NCI-H1930 (cell line): Measurements from ENCODE around the gene CDC42EP4.

Source experiments
- DNase-seq, 2 experiments: peaks; one replicate each; lab custom pipeline; 2025; lab: John Stamatoyannopoulos, UW

The CDC42EP4 gene

DNA sequence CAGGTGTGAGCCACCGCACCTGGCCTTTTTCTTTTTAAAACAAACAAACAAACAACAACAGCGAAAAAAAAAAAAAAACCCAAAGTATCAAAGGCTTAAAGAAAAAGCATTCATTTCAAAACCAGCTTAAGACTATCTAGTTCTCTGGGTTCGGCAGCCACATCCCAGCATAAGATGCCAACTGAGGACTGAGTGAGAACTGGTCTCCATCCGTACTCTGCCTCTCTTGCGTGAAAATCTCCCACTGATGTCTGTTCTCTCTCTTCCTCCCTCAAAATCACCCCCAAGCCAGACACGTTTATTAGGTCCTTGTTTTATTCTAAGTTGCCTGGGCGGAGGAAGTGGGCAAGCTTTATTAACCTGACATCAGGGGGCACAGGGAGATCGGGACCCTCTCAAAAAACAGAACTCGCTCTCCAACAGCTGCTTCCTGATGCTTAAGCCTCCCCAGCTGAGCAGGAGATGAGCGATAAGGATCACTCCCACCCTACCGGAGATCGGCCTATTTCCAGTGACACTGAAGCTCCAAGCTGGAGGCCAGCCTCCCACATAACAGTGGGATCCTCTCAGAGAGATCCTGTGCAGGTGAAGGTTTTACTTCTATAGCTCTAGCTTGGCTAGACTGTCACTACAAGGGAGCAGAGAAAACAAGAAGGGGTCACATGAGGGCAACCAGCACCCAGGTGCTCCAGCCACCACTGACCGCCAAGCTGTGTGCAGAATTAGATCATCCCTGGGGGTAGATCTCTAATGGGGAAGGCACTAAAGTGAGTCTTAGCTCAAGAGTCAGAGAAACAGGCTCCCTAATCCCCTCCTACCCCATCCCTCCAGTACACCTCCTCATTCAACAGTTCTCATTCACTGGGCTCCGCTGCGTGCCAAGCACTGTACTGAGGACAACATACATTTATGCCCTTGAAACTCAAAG, 13.6 kb downstream of the CDC42EP4 start:
- DNase-seq, result no peak

DNA sequence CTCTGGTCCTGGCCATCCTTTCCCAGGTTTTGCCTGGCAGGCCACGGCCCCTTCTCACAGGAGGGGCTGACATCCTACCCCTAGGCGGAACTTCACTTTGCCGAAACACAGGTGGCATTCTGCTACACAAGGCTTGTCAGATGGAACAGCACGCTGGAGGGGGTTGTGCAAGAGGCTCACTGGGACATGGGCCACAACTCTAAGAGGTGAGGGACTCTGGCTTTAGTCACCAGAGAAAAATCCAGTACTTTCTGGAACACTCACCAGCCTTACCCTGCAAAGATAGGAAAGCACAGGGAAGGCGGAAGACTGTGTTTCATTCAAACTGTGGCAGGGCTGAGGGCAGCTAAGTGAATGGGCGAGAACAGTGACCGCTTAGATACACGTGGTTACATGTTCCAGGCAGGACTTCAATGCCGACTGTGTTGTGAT, 18.3 kb downstream of the CDC42EP4 start:
- DNase-seq, result no peak

DNA sequence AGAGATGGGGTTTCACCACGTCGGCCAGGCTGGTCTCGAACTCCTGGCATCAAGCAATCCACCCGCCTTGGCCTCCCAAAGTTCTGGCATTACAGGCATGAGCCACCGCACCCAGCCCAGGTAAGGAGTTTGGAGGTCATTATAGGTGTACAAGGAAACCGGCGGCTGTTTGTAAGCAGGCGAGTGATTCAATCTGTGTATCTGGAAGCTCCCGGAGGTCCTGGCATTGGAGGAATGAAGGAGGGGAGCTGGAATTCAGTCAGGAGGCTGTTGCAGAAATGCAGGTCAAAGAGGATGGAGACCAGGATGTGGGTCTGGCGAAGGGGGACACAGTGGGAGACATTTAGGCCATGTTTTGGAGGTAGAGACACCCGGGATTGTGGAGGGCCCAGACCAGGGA, 18.8 kb downstream of the CDC42EP4 start:
- no peak for DNase-seq

DNA sequence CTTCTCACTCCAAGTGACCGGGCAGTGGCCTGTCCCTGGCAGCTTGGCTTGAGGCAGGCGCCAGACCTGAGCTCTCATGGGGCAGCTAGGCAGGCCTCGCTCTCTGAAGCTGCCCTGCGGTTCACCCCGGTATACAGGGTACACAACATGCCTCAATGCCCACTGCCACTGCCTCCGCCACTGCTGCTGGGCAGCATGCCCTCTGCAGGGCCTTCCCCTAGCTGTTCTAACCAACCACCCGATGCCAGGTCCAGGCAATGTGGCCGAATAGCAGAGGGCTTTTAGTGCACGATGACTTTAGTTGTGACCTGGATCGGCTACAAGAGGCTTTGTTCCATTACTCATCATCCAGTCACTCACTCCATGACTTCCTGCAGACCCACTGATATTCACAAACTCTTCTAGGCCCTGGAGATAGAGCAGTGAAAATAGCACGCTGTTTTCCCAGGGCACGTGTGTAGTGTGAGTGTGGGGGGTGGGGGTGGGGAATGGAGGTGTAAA, 19.7 kb downstream of the CDC42EP4 start:
- no peak for DNase-seq

DNA sequence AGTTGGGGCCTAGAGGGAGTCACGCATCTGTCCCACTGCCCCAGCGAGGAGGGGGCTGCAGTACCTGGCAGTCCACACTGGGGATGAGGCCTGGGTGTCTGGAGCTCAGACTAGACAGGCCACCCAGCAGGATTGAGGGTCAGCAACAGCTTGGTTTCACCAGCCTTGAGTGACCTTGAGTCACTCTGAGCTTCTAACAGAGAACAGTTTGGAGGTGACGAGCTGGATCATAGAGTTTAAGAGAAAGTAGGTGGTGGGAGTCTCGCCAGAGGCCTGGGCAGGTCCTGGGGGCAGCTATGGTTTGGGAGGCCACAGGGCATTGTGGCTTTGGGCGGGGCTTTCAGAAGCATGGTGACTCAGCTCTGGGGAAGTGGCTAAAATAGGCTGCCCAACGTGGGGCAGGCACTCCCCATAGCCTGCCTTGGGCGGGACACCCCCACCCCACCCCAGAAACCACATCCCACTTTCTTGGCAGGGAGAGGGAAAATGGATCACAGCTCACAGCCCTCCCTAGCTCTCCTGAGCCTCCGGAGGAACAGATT, 20.5 kb downstream of the CDC42EP4 start:
- DNase-seq, result no peak

DNA sequence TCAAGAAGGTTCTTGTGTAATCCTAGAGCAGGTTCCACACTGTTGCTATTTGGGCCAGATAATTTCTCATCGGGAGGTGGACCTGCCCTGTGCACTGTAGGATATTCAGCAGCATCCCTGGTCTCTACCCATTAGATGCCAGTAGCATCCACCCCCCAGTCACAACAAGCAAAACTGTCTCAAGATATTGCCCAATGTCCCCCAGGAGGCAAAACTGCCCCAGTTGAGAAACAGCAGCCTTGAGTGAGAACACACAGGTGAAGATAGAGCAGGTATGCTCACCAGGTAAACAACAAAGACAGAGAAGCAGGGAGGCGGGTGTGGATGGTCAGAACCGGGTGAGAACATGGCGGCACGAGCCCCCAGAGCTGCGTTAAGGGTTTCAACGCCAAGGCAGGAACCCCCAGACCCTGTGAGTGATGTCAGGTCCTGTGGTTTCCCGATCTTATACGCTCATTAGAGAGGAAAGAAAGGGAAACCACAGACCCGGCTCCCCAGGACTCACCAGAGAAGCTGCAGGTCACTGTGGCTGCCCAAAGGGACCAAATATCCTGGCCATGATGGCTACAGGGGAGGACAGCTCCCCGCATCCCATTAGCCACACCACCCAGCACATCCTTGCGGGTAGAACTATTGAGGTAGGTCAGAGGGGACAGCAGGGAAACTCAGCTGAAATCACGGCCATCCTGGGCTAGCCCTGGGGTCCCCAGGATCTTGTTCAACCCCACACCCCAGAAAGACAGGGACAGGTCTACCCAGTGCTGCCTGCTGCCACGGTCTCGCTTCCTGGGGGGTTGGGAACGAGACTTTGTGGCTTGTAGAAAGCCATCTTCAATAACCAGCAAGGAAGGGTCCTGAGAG, 21.2 kb downstream of the CDC42EP4 start:
- DNase-seq, result no peak

DNA sequence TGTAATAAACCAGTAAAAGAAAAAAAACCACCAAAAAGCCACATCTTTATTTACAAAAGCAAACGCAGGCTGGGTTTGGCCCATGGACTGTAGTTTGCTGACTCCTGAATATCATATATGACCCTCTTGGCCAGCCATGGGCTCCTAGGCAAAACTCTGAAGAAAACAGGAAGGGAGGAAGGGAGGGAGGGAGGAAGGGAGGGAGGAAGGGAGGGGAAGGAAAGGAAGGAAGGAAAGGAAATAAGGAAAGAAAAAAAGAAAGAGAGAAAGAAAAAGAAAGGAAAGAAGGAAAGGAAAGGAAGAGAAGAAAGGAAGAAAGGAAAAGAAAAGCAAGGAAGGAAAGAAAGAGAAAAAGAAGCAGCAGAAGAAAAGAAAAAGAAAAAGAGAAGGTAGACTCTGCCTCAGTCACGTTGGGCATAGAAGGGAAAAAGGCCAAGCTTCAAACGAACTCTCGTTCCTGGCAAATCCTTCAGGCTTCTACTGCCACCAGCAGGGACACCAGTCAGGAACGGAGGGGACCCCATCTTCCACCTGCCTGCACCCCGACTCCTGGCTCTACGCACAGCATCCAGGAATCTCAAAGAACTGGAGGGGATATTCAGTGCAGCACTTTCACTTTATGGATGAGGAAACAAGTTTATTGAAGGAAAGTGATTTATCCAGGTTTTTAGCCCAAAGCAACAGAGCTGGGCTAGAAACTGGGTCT, 22.1 kb downstream of the CDC42EP4 start:
- DNase-seq, result no peak

DNA sequence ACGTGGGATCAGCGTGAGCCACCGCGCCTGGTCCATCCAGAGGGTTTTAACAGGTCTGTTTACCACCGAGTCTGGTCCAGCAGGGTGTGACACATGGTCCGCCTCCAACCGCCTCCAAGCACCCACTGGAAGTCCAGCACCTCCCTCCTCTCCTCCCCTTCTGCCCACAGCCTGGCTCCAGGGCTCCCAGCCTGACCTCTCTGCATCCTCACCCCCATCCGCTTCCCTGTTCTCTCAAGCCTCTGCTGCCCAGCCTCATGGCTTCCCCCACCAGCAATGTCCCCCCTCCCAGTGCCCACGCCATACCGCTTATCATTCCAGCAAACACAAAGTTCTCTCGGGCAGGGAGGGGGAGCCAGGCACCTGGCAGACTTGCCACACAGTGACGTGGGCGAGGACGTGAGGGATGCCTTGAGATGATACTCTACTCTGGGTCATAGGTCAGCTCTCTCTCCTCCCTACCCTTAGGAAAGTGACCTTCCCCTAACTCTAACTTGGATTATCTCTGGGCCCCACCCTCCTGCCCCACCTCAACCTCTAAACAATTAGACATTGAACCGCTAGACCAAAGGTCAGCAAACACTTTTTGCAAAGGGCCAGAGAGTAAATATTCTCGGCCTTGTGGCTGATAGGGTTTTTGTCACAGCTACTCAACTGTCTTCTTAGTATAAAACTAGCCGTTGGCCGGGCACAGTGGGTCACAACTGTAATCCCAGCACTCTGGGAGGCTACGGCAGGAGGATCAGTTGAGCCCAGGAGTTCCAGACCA, 23.1 kb downstream of the CDC42EP4 start:
- no peak for DNase-seq

DNA sequence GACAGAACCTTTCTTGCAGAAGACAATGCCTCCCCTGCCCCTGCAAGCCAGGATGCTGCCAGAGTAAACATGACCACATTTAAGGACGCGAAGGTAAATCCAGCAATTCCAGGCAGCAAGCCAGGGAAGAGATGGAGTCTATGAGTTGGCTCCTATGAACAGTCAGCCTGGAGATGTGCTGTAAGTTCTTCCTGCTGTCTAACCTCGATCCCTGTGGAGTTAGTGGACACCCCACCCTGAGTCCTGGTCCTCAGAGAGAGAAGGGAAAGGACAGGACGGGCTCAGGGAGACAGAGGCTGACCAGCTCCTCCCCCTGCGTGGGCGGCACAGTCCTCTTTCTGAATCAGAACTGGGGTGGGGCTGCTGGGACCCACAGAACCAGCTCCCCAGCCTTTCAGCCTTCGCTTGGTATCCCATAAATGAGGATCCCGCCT, 24.9 kb downstream of the CDC42EP4 start:
- no peak for DNase-seq

DNA sequence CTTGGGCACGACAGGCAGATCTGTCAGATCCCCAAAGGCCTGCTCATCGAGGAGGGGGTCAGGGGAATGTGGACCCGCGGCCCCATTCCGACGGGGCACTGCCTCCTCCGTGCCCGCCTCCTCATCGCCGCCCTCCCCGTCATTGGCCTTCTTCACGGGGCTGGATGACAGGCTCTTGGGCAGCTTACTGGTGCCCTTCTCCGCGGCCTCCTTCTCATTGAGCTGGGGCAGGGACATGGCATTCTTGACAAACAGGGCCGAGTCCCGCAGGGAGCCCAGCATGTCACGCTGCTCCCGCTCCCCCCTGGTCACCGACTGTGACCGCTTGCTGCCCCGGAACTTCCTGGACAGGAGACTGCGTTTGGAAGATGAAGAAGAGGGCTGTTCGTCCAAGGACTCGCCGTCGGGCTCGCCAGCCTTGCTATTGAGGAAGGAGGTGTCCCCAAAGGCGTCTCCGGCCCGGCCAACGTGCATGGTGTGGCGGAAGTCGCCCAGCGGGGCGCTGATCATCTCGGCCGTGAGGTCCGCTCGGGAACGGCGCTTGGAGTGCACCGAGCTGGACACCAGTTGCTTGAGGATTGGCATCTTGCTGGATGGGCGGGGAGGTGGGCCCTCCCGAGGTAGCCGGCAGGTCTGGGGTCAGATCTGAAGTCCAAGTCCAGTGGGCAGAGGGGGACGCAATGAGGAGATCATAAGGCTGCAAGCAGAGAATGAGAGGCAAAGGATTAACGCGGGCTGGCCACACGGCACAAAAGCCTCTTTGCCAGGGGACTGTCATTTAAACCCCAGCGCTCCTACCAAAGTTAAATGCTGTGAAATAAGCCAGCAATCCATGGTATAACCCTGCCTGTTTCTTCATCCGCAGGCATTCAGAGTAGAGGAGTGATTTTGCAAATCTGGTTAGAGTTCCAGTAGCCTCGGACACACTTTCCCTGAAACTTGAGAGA, 25.6 kb downstream of the CDC42EP4 start:
- DNase-seq, result no peak

DNA sequence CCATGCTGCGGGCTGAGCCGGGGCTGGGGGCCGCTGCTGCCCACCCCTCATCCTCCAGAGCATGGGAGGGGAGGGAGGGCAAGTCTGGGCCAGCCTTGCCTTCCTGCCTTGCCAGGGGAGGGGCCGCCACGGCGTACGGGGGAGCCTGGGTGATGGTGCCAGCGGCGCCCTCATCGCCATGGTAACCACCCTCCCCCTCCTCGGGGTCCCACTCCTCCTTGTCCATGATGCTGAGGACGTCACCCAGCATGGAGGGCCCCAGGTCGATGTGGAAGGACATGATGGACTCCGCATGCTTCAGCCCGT, 26.2 kb downstream of the CDC42EP4 start:
- no peak for DNase-seq

DNA sequence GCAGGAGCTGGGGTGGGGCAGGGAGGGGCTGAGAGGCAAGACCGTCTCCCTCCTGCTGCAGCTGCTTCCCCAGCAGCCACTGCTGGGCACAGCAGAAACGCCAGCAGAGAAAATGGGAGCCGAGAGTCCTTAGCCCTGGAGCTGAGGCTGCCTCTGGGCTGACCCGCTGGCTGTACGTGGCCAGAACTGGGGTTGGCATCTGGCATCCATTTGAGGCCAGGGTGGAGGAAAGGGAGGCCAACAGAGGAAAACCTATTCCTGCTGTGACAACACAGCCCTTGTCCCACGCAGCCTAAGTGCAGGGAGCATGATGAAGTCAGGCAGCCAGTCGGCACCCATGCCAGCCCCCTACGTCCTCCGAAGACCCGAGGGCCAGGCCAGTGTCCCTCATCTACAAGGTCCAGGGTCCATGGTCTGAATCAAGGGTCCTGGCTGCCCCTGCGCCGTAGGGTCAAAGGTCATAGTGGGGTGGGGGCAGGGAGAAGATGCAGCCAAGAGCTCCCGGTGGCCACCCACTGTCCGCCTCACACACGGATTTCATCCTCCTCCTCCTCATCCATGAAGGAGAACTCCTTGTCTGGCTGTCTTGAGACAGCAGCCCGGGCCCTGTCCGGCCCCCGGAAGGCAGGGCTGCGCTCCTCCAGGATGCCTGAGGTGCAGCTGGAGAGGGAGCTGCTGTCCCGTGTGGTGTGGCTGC, 26.7 kb downstream of the CDC42EP4 start:
- no peak for DNase-seq

DNA sequence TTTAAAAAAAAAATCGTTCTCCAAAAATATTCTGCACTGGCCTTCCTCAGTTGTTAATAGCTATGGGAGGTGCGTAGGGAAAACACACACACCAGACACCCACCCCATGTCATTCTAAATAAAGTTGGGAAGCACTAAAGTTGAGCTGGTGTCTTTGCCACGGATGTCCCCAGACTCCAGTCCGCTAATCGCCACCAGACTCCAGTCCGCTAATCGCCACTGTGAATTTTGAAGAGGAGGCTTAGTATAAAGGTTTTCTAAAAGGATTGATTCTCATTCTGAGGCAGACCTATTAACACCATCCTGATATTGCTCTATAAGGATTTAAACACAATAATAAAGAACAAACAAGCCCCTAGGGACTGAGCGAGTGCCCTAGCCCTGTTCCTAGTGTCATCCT, 27.4 kb downstream of the CDC42EP4 start:
- no peak for DNase-seq

DNA sequence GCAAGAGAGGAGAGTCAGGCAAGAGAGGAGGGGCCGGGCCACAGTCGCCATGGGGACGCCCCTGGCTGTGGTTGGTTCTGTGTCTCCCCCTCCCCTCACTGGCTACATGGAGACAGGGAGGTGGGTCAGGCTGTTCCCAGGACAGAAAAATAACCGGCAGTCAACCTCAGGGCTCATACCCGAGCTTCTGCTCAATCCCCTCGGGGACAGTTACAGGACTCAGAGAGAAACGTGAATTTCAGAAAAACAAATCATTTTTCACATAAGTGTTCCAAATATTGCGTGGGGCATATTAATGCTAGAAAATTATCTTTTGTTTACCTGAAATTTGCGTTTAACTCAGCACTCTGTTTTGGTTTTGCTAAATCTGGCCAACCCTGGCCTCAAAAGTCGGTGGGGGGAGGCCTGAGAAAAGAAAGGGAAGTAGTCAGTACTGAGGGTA, 27.9 kb downstream of the CDC42EP4 start:
- DNase-seq, result no peak

DNA sequence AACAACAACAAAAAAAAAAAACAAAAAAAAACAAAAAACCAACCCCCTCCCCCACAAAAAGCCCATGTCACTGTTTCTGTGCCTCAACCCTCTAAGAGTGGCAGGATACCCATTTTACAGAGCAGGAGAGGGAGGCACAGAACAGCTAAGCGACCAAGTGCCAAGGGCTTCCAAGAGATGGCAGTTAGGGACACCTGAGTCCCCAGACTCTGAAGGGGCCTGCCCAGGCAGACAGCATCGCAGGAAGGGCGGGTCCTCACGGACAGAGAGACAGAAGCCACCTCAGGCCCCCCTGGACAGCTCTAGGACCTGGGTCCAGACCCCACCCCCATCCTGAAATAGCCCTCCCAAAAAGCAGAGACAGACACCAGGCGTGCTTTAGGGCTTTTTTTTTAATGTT, 28.6 kb downstream of the CDC42EP4 start:
- no peak for DNase-seq

DNA sequence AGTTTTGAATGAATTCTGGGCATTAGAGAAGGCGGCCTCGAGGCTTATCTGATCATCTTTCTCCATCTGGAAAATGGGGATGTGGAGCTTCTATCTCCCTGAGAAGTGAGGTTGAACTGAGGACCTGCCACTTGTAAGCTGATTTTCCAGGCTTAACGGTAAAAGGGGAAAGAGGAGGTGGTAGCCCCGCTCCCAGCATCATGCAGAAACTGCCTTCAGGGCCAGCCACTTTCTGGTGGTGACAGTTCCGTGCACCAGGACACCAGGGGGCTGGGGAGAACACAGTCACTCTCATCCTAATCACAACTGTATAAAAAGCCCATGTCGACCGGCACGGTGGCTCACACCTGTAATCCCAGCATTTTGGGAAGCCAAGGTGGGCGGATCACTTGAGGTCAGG, 29.2 kb downstream of the CDC42EP4 start:
- no peak for DNase-seq

DNA sequence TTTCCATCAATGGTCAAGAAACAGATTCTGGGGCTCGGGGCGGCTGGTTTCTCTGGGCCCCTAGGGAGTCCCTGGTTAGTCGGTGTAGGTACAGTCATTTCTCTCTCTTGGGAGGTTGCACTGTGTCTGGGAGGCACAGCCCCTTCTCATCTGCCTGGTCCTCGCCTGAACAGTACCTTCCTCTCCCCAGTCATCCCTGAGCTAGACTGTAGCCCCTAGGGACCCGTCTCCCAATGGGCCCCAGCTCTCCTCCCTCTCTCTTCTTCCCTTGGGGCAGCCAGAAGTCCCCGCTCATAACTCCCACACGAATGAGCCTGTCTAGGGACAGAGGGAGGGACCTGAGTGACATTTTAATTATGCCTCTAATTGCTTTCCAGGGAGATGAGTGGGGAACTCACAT, 29.9 kb downstream of the CDC42EP4 start:
- no peak for DNase-seq

DNA sequence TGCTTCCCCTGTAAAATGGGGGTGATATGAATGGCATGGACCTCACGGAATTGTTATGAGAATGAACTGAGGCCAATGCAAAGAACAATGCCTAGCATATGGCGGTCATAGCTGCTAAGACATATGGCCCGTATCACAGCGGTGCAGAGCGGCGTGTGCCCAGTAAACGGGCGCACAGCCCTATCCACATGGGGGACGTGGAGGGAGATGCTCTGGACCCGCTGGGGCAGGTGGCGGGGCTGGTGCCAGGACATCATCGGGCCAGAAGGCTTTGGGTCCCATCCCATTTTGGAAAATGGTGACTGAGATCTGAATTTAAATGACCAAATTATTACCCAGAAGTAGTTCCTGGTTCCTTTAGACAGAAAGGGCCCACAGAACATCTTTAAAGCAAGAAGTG, 31.6 kb downstream of the CDC42EP4 start:
- no peak for DNase-seq

DNA sequence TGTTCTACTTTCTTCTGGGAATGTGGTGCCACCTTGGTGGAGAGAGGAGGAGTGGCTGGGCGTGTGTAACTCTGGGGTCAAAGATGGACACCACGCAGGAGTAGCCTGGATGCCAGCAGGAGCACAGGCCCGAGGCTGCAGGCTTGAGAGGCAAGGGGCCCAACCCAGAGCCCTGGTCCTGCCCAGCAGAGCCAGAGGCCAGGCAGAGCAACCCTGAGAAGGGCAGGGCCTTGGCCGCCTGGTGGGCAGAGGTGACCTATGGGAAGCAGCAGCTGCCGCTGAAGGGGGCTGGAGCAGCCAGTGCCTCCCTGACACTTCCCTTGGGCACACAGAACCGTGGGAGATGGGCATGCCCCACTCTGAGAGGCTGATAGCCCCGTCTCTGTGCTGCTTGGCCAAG, 32.1 kb downstream of the CDC42EP4 start:
- no peak for DNase-seq
